Gastroesophageal sphincter (tissue), 3 donors: ENCODE data around the gene PRKAG2.

Experiments
- EP300 ChIP-seq: sonication (generic); formaldehyde crosslinking; IDR thresholded peaks from one replicate; pipeline ENCODE4 v1.6.1; 2017; ENCODE audit warnings: antibody characterized with exemption, mild to moderate bottlenecking
- POLR2A ChIP-seq, 2 donors: fragments of 450-650 bp; IDR thresholded peaks; one replicate each; pipeline ENCODE4 v1.6.1; 2017; ENCODE audit warnings: antibody characterized with exemption in 2 of 2, mild to moderate bottlenecking in 2 of 2, moderate library complexity in 1 of 2
- TF ChIP-seq, protein P1 (sequence below), 4 experiments: fragments of 200-600 bp in 2 of 4; fragments of 450-650 bp in 2 of 4; sonication (generic) in 1 of 4; IDR thresholded peaks; one replicate each; pipeline ENCODE4 v1.5.1; 2017 to 2019; ENCODE audit warnings: antibody characterized with exemption in 4 of 4, mild to moderate bottlenecking in 2 of 4, moderate library complexity in 2 of 4

DNA sequence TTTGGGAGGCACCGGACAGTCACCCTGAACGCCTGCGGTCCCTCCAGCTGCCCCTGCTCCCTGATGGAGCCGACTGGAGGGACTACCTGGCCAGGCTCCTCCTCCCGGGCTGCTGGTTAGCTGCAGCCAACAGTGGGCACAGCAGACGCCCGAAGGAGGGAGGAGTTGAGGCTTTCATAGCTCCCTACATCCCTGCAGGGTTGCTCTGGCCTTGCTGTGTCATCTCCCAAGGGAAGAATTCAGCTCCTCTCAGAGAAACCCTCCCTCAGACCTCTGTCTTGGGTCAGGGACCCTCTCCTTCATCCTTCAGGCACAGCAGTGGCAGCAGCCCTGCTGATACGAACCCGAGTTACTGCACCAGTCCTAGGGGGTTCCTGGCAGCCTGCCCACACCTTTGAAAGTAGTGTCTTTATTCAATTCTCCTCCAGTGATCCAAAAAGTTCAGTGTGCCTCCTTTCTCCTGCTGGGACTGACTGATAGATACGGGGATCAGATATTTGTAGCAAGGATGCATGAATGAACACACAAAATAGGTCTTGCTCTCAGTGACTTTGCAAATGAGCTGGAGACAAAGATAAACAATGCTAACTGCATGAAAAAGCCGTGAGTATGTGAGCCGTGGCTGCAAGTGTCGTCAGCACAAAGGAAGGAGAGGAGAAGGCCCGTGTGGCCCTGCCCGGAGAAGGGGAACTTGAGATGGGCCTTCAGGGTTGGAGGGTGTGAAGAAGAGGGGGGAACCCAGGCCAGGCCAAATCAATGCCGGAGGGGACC, 136.6 kb downstream of the PRKAG2 start:
- TF ChIP-seq, protein P1, sequence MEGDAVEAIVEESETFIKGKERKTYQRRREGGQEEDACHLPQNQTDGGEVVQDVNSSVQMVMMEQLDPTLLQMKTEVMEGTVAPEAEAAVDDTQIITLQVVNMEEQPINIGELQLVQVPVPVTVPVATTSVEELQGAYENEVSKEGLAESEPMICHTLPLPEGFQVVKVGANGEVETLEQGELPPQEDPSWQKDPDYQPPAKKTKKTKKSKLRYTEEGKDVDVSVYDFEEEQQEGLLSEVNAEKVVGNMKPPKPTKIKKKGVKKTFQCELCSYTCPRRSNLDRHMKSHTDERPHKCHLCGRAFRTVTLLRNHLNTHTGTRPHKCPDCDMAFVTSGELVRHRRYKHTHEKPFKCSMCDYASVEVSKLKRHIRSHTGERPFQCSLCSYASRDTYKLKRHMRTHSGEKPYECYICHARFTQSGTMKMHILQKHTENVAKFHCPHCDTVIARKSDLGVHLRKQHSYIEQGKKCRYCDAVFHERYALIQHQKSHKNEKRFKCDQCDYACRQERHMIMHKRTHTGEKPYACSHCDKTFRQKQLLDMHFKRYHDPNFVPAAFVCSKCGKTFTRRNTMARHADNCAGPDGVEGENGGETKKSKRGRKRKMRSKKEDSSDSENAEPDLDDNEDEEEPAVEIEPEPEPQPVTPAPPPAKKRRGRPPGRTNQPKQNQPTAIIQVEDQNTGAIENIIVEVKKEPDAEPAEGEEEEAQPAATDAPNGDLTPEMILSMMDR (IDR thresholded peaks at IDR 0.05) = no peak
- TF ChIP-seq POLR2A (IDR thresholded peaks at IDR 0.05) (no peak), EP300 (no peak)
